Measurements from ENCODE around the gene ENAH. TPM values are rescaled to one million over a fixed set of nuclear protein-coding genes. Genes with fewer than 3 reads are reported as not detected.

Gene ENAH
- total and polyA plus RNA-seq, 9 of the 15 experiments (the other 6 are each of a cell fraction or from before 2014, with no cell fraction given): 0.03 to 1.2 (median 0.15) TPM

GRCh38 chr1:225479341-225479740, 173.6 kb downstream of the ENAH start:
- intact Hi-C loops (cut with micrococcal nuclease): no loop called here
- peaks cover 45 to 70% of the 10 kb centered on the region in 2 experiments for H3K27me3 ChIP-seq (ENCODE audit: control insufficient read depth in 2 of 2, insufficient read depth in 2 of 2, low read length in 2 of 2)
- no peak overlapping the region for H3K27ac ChIP-seq (ENCODE audit: extremely low read depth, low read depth, low read length)
- no peaks in the 10 kb centered on the region for H3K36me3 ChIP-seq (ENCODE audit: control insufficient read depth, insufficient read depth, low read length)
- no peak overlapping the region for H3K4me3 ChIP-seq
- ChIA-PET CTCF (ENCODE audit: low intra/inter-chr PET ratio) (interaction anchor here (0.9 to 1.1 kb wide), 2 partner anchors 292 to 496 kb away, joined by 3 read pairs; no protein-coding TSS in a partner anchor), POLR2A (interaction anchor here (0.6 to 0.7 kb wide), 2 partner anchors 21 to 658 kb away, joined by 3 to 4 read pairs; no protein-coding TSS in a partner anchor)
- FAIRE-seq (no peak), ATAC-seq (no peak), DNase-seq (ENCODE audit: extremely low read depth in 1 of 4, low spot score in 3 of 4) (no peak)
- in situ Hi-C loops (cut with MboI): loop anchor here (5.0 to 10.0 kb wide), 5 partner anchors 298 to 715 kb away; partner anchors contain the start of gene SRP9
- 15% methylated on average over 9 of the region's 9 CpGs for WGBS (ENCODE audit: insufficient coverage, low coverage, missing lambda C conversion rate)
- BruUV-seq (replicated peaks): no TSS peak
- TF ChIP-seq NFATC3 (IDR thresholded peaks at IDR 0.05) (no peak), SPI1 (IDR thresholded peaks at IDR 0.05; ENCODE audit: borderline replicate concordance, low read depth, low read length) (no peak), NFYB (IDR thresholded peaks at IDR 0.05; ENCODE audit: extremely low read depth, insufficient read length) (no peak), BHLHE40 (IDR thresholded peaks at IDR 0.05; ENCODE audit: low read length) (no peak), ETV6 (IDR thresholded peaks at IDR 0.05; ENCODE audit: borderline replicate concordance in 1 of 2, low read depth in 2 of 2, low read length in 1 of 2) (no peak), ETV6 (CRISPR knock-in tag; IDR thresholded peaks at IDR 0.05; ENCODE audit: borderline replicate concordance) (no peak), SOX6 (IDR thresholded peaks at IDR 0.05) (no peak), ZNF766 (CRISPR knock-in tag; conservative IDR thresholded peaks at IDR 0.05) (no peak), JUND (IDR thresholded peaks at IDR 0.05; ENCODE audit: borderline replicate concordance, low read depth, low read length) (no peak), JUND (tag; IDR thresholded peaks at IDR 0.05; ENCODE audit: borderline replicate concordance, low read depth, low read length) (no peak), BACH1 (tag; IDR thresholded peaks at IDR 0.05) (no peak), SMAD1 (IDR thresholded peaks at IDR 0.05; ENCODE audit: low read depth, low read length, partially characterized antibody) (no peak), HNRNPLL (IDR thresholded peaks at IDR 0.05; ENCODE audit: low read depth, low read length, poor library complexity, severe bottlenecking) (no peak)
- no peaks in the 10 kb centered on the region for H3K79me2 ChIP-seq (ENCODE audit: control insufficient read depth, insufficient read depth, low read length)
- peaks cover 0 to 8% of the 10 kb centered on the region in 2 experiments; a peak in 3 of 5 replicates for H3K4me1 ChIP-seq (replicated peaks in 1 of 2; ENCODE audit: control insufficient read depth in 2 of 2, insufficient read depth in 2 of 2, low read length in 2 of 2)
- 0 out of 2 replicates have a peak, but pooled peaks cover 7% of the 10 kb centered on the region for H4K20me1 ChIP-seq (replicated peaks; ENCODE audit: control insufficient read depth, insufficient read depth, low read length)
- no peak overlapping the region for H2AFZ ChIP-seq (ENCODE audit: low read depth, low read length)
- H3K4me2 ChIP-seq (ENCODE audit: insufficient read depth, low read length): no peak overlapping the region
- H3K9me1 ChIP-seq (ENCODE audit: control insufficient read depth, insufficient read depth, low read length): no peaks in the 10 kb centered on the region
- H3K9ac ChIP-seq (ENCODE audit: insufficient read depth in 1 of 2, low read depth in 2 of 2, low read length in 2 of 2): no peak overlapping the region
- H3K9me3 ChIP-seq (replicated peaks; ENCODE audit: control insufficient read depth, insufficient read depth, low read depth, low read length): no peaks in the 10 kb centered on the region
